Measurements from ENCODE around the gene VRK2. TPM values are rescaled to one million over a fixed set of nuclear protein-coding genes. Genes with fewer than 3 reads are reported as not detected.

VRK2 gene
- total and polyA plus RNA-seq, 10 donors, result 7.4 to 25.4 (median 22.7) TPM

DNA sequence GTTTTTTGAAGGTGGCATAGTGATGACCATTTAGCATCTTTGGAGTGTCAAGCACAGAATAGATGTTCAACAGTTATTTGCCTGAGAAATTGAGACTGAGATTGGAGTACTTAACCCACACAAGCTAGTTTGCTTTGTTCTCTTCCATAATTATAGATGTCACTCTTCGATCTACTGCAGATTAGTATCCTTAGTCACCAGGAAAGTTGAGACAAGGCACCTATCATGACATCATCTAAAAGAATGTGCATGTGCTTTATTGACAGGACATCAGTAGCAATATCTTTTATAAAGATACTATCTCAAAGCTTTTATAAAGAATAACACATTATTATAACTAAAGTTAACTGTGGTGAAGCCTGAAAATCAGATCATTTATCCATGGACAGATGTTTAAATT lies 6.4 kb downstream of the VRK2 start:
- no peak for TF ChIP-seq POLR2A (IDR thresholded peaks at IDR 0.05)
- Histone ChIP-seq H3K9me3 (no peaks in the 10 kb centered on the region), H3K27ac (no peak overlapping the region), H3K4me3 (no peak overlapping the region), H3K36me3 (peaks cover 0 to 43% (median 5%) of the 10 kb centered on the region in 6 donors), H3K4me1 (peaks cover 3 to 53% (median 9%) of the 10 kb centered on the region in 6 donors), H3K27me3 (replicated peaks in 1 of 7) (no peaks in the 10 kb centered on the region)
- intact Hi-C loops (cut with DNase I; ENCODE audit: low total_unique reads), result no loop called here
- 93 to 98% (median 97%) methylated on average over 1 of the region's 1 CpG for WGBS, 5 donors
- no peak for DNase-seq

DNA sequence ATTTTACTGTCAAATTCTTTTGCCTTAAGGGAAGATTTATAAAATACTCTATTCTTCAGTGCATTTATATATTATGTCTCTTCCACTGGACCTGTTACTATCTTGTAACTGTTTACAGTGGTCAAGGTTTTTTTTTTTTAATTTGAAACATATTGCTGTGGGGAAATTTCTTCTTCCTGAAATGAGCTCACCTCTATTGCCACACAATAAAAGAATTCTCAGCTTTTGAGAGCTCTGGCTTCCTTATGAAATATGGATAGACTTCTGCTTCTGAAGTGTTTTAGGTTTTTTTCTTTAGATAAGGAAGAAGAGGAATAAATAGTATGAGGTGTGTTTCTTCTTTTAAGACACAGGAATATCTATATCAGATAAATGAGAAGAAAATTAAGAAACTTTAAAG lies 7.7 kb downstream of the VRK2 start:
- Histone ChIP-seq H3K27ac (no peak overlapping the region), H3K36me3 (peaks cover 0 to 53% (median 14%) of the 10 kb centered on the region in 6 donors), H3K27me3 (replicated peaks in 1 of 7) (no peaks in the 10 kb centered on the region), H3K9me3 (no peaks in the 10 kb centered on the region), H3K4me1 (peaks cover 0 to 40% (median under 1%) of the 10 kb centered on the region in 6 donors), H3K4me3 (no peak overlapping the region)
- TF ChIP-seq POLR2AphosphoS5 (IDR thresholded peaks at IDR 0.05), result no peak
- TF ChIP-seq POLR2A (IDR thresholded peaks at IDR 0.05), result no peak
- TF ChIP-seq, protein P1, sequence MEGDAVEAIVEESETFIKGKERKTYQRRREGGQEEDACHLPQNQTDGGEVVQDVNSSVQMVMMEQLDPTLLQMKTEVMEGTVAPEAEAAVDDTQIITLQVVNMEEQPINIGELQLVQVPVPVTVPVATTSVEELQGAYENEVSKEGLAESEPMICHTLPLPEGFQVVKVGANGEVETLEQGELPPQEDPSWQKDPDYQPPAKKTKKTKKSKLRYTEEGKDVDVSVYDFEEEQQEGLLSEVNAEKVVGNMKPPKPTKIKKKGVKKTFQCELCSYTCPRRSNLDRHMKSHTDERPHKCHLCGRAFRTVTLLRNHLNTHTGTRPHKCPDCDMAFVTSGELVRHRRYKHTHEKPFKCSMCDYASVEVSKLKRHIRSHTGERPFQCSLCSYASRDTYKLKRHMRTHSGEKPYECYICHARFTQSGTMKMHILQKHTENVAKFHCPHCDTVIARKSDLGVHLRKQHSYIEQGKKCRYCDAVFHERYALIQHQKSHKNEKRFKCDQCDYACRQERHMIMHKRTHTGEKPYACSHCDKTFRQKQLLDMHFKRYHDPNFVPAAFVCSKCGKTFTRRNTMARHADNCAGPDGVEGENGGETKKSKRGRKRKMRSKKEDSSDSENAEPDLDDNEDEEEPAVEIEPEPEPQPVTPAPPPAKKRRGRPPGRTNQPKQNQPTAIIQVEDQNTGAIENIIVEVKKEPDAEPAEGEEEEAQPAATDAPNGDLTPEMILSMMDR (IDR thresholded peaks at IDR 0.05 in 8 of 11, conservative IDR thresholded peaks at IDR 0.05 in 3 of 11), result no peak
- no peak for DNase-seq
- intact Hi-C loops (cut with DNase I; ENCODE audit: low total_unique reads), result no loop called here

DNA sequence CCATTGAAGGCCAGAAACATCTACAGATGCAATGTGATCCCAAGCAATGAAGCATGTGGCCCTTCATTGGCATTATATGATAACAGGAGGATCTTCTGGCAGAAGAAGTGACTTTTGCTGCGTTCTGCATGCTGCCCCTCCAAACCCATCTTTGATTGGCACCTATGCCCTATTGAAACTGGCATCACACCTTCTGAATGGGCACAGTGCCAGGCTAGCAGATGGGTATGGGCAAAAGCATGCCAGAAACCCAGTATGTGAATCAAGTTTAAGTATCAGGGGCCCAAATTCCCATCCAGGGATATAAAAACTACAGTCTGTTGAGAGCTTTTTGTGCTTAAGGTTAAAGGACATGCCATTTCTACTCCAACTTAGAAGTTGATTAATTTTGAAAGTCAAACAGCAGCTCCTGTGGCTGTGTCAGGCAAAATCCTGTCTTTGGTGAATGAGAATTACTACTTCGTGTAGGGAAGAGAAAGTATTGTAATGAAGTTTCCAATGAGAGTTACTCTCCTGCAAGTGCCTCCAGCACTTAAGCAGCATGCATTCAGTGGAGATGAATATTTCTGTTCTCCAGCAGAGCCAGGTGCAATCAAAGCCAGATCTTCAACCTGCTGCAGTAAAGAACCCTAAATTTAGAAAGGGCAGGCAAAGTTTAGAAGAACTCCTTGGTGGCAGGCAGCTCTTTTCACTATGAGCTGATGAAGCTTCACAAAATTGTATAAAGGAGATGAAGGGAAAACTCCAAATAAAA lies 8.6 kb downstream of the VRK2 start:
- Histone ChIP-seq H3K4me3 (no peak overlapping the region), H3K27me3 (replicated peaks in 1 of 7) (no peaks in the 10 kb centered on the region), H3K27ac (no peak overlapping the region), H3K4me1 (peaks cover 0 to 30% (median 0%) of the 10 kb centered on the region in 6 donors), H3K36me3 (peaks cover 0 to 49% (median 11%) of the 10 kb centered on the region in 6 donors), H3K9me3 (no peaks in the 10 kb centered on the region)
- no peak for DNase-seq
- intact Hi-C loops (cut with DNase I; ENCODE audit: low total_unique reads), result no loop called here
- TF ChIP-seq, protein P1 (IDR thresholded peaks at IDR 0.05 in 8 of 11, conservative IDR thresholded peaks at IDR 0.05 in 3 of 11), result no peak
- TF ChIP-seq POLR2AphosphoS5 (IDR thresholded peaks at IDR 0.05) (no peak), POLR2A (IDR thresholded peaks at IDR 0.05) (no peak)
- 81 to 92% (median 86%) methylated on average over 2 of the region's 2 CpGs for WGBS, 5 donors

DNA sequence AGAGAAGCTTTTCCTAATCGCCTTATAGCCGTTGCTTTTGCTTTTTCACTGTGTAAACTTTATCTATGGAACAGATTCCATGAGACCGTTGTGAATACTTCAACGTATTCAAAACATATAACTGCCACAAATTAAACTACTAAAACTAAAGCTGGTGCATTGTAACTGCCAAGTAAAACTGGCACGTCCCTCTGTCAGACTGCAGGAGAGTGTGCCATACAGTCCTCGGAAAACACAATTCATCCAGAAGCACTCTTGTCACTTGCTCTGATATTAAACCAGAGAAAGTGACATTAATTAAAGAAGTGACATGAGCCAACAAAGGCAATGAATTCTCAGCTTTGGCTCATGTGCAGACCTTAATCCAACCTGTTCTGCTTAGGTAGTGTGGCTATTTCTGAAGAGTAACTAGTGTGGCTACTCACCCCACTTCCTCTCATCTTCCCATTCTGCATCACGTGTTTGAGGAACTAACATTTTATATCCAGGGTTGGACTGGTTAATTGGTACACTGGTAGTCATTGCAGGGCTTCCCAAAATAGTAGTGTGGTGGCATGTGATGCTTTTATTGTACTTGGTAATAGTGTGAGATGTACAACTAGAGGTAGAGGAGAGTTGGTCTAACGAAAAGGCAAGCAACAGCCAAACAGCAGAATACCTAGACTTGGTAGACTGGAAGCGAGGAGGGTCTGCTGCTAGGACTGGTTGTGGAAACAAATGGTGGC lies 9.7 kb downstream of the VRK2 start:
- peaks cover 0 to 26% (median 0%) of the 10 kb centered on the region in 6 donors for H3K4me1 ChIP-seq
- TF ChIP-seq POLR2A (IDR thresholded peaks at IDR 0.05) (no peak), POLR2AphosphoS5 (IDR thresholded peaks at IDR 0.05) (no peak)
- TF ChIP-seq, protein P1 (IDR thresholded peaks at IDR 0.05 in 8 of 11, conservative IDR thresholded peaks at IDR 0.05 in 3 of 11), result no peak
- peaks cover 0 to 43% (median 12%) of the 10 kb centered on the region in 6 donors for H3K36me3 ChIP-seq
- WGBS, 5 donors, result 86 to 92% (median 90%) methylated on average over 9 of the region's 9 CpGs
- intact Hi-C loops (cut with DNase I; ENCODE audit: low total_unique reads), result no loop called here
- H3K27me3 ChIP-seq (replicated peaks in 1 of 7), result no peaks in the 10 kb centered on the region
- H3K4me3 ChIP-seq, result no peak overlapping the region
- H3K9me3 ChIP-seq, result no peaks in the 10 kb centered on the region
- no peak for DNase-seq
- no peak overlapping the region for H3K27ac ChIP-seq

Data from spleen (tissue), 11 donors.